NCI-H2171 treated with DMSO at 0.1 percent for 48 hours (cell line): ENCODE results near the gene ZBED4.
A peak's percentile ranks its signal among the peaks of the same experiment; 100 is the strongest.

ENCODE experiments used
- DNase-seq: peaks from one replicate; lab custom pipeline; 2025; lab: John Stamatoyannopoulos, UW

The ZBED4 gene

GRCh38 chr22:49936018-49936972, 82.7 kb downstream of the ZBED4 start:
- DNase-seq = peak; percentile 74

- DNase-seq = peak; percentile 55
These were observed 83.5 kb downstream of the ZBED4 start for GRCh38 chr22:49936973-49937757.

GRCh38 chr22:49937758-49938564, 84.3 kb downstream of the ZBED4 start:
- DNase-seq = no peak

GRCh38 chr22:49938565-49939136, 85.0 kb downstream of the ZBED4 start:
- DNase-seq = no peak
